ENCODE data around the gene CDRT15.

The CDRT15 gene

GRCh38 chr17:14212401-14212800, 24.3 kb downstream of the CDRT15 start:
- TF ChIP-seq GATA3 (IDR thresholded peaks at IDR 0.05; ENCODE audit: low read depth, low read length): no peak
- no peak for TF ChIP-seq GATA2 (IDR thresholded peaks at IDR 0.05; ENCODE audit: low read depth, low read length)

GRCh38 chr17:14211801-14212200, 24.9 kb downstream of the CDRT15 start:
- no peak for TF ChIP-seq GATA2 (IDR thresholded peaks at IDR 0.05; ENCODE audit: low read depth, low read length)
- no peak for TF ChIP-seq GATA3 (IDR thresholded peaks at IDR 0.05; ENCODE audit: low read depth, low read length)

GRCh38 chr17:14211246-14211645, 25.4 kb downstream of the CDRT15 start:
- no peak for TF ChIP-seq GATA3 (IDR thresholded peaks at IDR 0.05; ENCODE audit: low read depth, low read length)
- no peak for TF ChIP-seq GATA2 (IDR thresholded peaks at IDR 0.05; ENCODE audit: low read depth, low read length)

- TF ChIP-seq GATA2 (IDR thresholded peaks at IDR 0.05; ENCODE audit: low read depth, low read length) (no peak), GATA3 (IDR thresholded peaks at IDR 0.05; ENCODE audit: low read depth, low read length) (no peak)
Measured at GRCh38 chr17:14209215-14209614, 27.4 kb downstream of the CDRT15 start.

- TF ChIP-seq GATA2 (IDR thresholded peaks at IDR 0.05; ENCODE audit: low read depth, low read length) (no peak), GATA3 (IDR thresholded peaks at IDR 0.05; ENCODE audit: low read depth, low read length) (no peak)
Measured at GRCh38 chr17:14207791-14208190, 28.9 kb downstream of the CDRT15 start.

GRCh38 chr17:14206891-14207290, 29.8 kb downstream of the CDRT15 start:
- TF ChIP-seq GATA3 (IDR thresholded peaks at IDR 0.05; ENCODE audit: low read depth, low read length) (no peak), GATA2 (IDR thresholded peaks at IDR 0.05; ENCODE audit: low read depth, low read length) (no peak)

- TF ChIP-seq GATA2 (IDR thresholded peaks at IDR 0.05; ENCODE audit: low read depth, low read length) (no peak), GATA3 (IDR thresholded peaks at IDR 0.05; ENCODE audit: low read depth, low read length) (no peak)
Measured at GRCh38 chr17:14205992-14206461, 30.6 kb downstream of the CDRT15 start.

- TF ChIP-seq GATA3 (IDR thresholded peaks at IDR 0.05; ENCODE audit: low read depth, low read length): no peak
- no peak for TF ChIP-seq GATA2 (IDR thresholded peaks at IDR 0.05; ENCODE audit: low read depth, low read length)
Measured at GRCh38 chr17:14205380-14205779, 31.3 kb downstream of the CDRT15 start.

GRCh38 chr17:14204546-14204945, 32.1 kb downstream of the CDRT15 start:
- TF ChIP-seq GATA3 (IDR thresholded peaks at IDR 0.05; ENCODE audit: low read depth, low read length) (no peak), GATA2 (IDR thresholded peaks at IDR 0.05; ENCODE audit: low read depth, low read length) (no peak)

- TF ChIP-seq GATA3 (IDR thresholded peaks at IDR 0.05; ENCODE audit: low read depth, low read length) (no peak), GATA2 (IDR thresholded peaks at IDR 0.05; ENCODE audit: low read depth, low read length) (no peak)
Measured at GRCh38 chr17:14204084-14204483, 32.6 kb downstream of the CDRT15 start.

- TF ChIP-seq GATA2 (IDR thresholded peaks at IDR 0.05; ENCODE audit: low read depth, low read length): no peak
- TF ChIP-seq GATA3 (IDR thresholded peaks at IDR 0.05; ENCODE audit: low read depth, low read length): no peak
Measured at GRCh38 chr17:14203388-14203787, 33.3 kb downstream of the CDRT15 start.

GRCh38 chr17:14202388-14203166, 34.1 kb downstream of the CDRT15 start:
- no peak for TF ChIP-seq GATA2 (IDR thresholded peaks at IDR 0.05; ENCODE audit: low read depth, low read length)
- TF ChIP-seq GATA3 (IDR thresholded peaks at IDR 0.05; ENCODE audit: low read depth, low read length): no peak

- TF ChIP-seq GATA2 (IDR thresholded peaks at IDR 0.05; ENCODE audit: low read depth, low read length): no peak
- no peak for TF ChIP-seq GATA3 (IDR thresholded peaks at IDR 0.05; ENCODE audit: low read depth, low read length)
Measured at GRCh38 chr17:14201988-14202380, 34.7 kb downstream of the CDRT15 start.

- TF ChIP-seq GATA2 (IDR thresholded peaks at IDR 0.05; ENCODE audit: low read depth, low read length) (no peak), GATA3 (IDR thresholded peaks at IDR 0.05; ENCODE audit: low read depth, low read length) (no peak)
Measured at GRCh38 chr17:14201021-14201987, 35.4 kb downstream of the CDRT15 start.
